T-helper 2 cell treated with Interferon-gamma antibody and Interleukin-4, amounts not matched to agents 100 ng/mL and 5 ng/mL, for 36 hours (primary cell): ENCODE results near the gene NCOA1. TPM values are rescaled to one million over a fixed set of nuclear protein-coding genes. Genes with fewer than 3 reads are reported as not detected.

Source experiments
- intact Hi-C: fragments of 100-400 bp; cut with micrococcal nuclease; formaldehyde crosslinking; loops from one replicate; pipeline ENCODE4 v1.15.1; 2023
- total RNA-seq: library from RNA; stranded (reverse); gene quantifications from 2 replicates; pipeline ENCODE4 v1.2.3, GENCODE V29; 2022

Gene NCOA1
- total RNA-seq, 1 donor from 2014 or later: 21.4 TPM

- intact Hi-C loops: no loop called here
Measured at GRCh38 chr2:24501813-24502212, 10.8 kb downstream of the NCOA1 start.

- intact Hi-C loops: no loop called here
Measured at GRCh38 chr2:24505534-24506275, 14.7 kb downstream of the NCOA1 start.

- intact Hi-C loops: no loop called here
Measured at GRCh38 chr2:24507549-24507948, 16.5 kb downstream of the NCOA1 start.

GRCh38 chr2:24508878-24509277 is 17.8 kb downstream of the NCOA1 start:
- intact Hi-C loops: no loop called here

- intact Hi-C loops: no loop called here
Measured at GRCh38 chr2:24509425-24509824, 18.4 kb downstream of the NCOA1 start.

- intact Hi-C loops: no loop called here
Measured at GRCh38 chr2:24509840-24510239, 18.8 kb downstream of the NCOA1 start.

- intact Hi-C loops: no loop called here
Measured at GRCh38 chr2:24510771-24511170, 19.7 kb downstream of the NCOA1 start.

- intact Hi-C loops: no loop called here
Measured at GRCh38 chr2:24511198-24511597, 20.1 kb downstream of the NCOA1 start.

- intact Hi-C loops: no loop called here
Measured at GRCh38 chr2:24511894-24512293, 20.8 kb downstream of the NCOA1 start.

- intact Hi-C loops: no loop called here
Measured at GRCh38 chr2:24512404-24512803, 21.4 kb downstream of the NCOA1 start.

- intact Hi-C loops: no loop called here
Measured at GRCh38 chr2:24512831-24513230, 21.8 kb downstream of the NCOA1 start.

- intact Hi-C loops: no loop called here
Measured at GRCh38 chr2:24513281-24514071, 22.4 kb downstream of the NCOA1 start.

- intact Hi-C loops: no loop called here
Measured at GRCh38 chr2:24514820-24515219, 23.8 kb downstream of the NCOA1 start.

GRCh38 chr2:24515335-24515734 is 24.3 kb downstream of the NCOA1 start:
- intact Hi-C loops: no loop called here

- intact Hi-C loops: no loop called here
Measured at GRCh38 chr2:24515831-24516230, 24.8 kb downstream of the NCOA1 start.

GRCh38 chr2:24517247-24517646 is 26.2 kb downstream of the NCOA1 start:
- intact Hi-C loops: no loop called here

- intact Hi-C loops: loop anchor here (5.0 kb wide), 1 partner anchor 57 kb away; no protein-coding TSS in a partner anchor
Measured at GRCh38 chr2:24520175-24520574, 29.1 kb downstream of the NCOA1 start.

- intact Hi-C loops: loop anchor here (5.0 kb wide), 1 partner anchor 56 kb away; no protein-coding TSS in a partner anchor
Measured at GRCh38 chr2:24521162-24521857, 30.3 kb downstream of the NCOA1 start.

GRCh38 chr2:24521975-24522639 is 31.1 kb downstream of the NCOA1 start:
- intact Hi-C loops: loop anchor here (5.0 kb wide), 1 partner anchor 55 kb away; no protein-coding TSS in a partner anchor

- intact Hi-C loops: no loop called here
Measured at GRCh38 chr2:24527536-24527935, 36.5 kb downstream of the NCOA1 start.

- intact Hi-C loops: no loop called here
Measured at GRCh38 chr2:24530796-24531195, 39.7 kb downstream of the NCOA1 start.
